Stimulated activated naive CD8-positive, alpha-beta T cell treated with anti-CD3 and anti-CD28 coated beads, Interleukin-15, amount 100 ng/mL, for 72 hours (primary cell): ENCODE results near the gene VEZF1.
A peak's percentile ranks its signal among the peaks of the same experiment; 100 is the strongest.

Experiments
- ATAC-seq: fragments of 150-1000 bp; cut with Tn5 transposase; 2 replicates; pipeline ENCODE4 v1.10.0; 2021; ENCODE audit warnings: mild to moderate bottlenecking, moderate library complexity
- DNase-seq, 2 donors: peaks; one replicate each; pipeline ENCODE4 v3.0.0; 2021 to 2022
- H3K27ac Mint-ChIP-seq, 2 donors: one replicate each; pipeline ENCODE4 v1.8.0; 2022; ENCODE audit warnings: mild to moderate bottlenecking in 2 of 2, mixed read lengths in 2 of 2, moderate library complexity in 2 of 2
- H3K27me3 Mint-ChIP-seq: one replicate; pipeline ENCODE4 v1.8.0; 2022; ENCODE audit warnings: mixed read lengths
- H3K4me1 Mint-ChIP-seq: one replicate; pipeline ENCODE4 v1.8.0; 2022; ENCODE audit warnings: mild to moderate bottlenecking, mixed read lengths
- H3K4me3 Mint-ChIP-seq, 2 donors: one replicate each; pipeline ENCODE4 v1.8.0; 2022; ENCODE audit warnings: mild to moderate bottlenecking in 2 of 2, mixed read lengths in 2 of 2, moderate library complexity in 1 of 2
- H3K9me3 Mint-ChIP-seq, 2 donors: one replicate each; pipeline ENCODE4 v1.8.0; 2022; ENCODE audit warnings: mixed read lengths in 2 of 2

The VEZF1 gene

GRCh38 chr17:58002973-58003372 lies 14.9 kb upstream of the VEZF1 start:
- Mint-ChIP-seq H3K27me3 (no peaks in the 10 kb centered on the region), H3K4me1 (peaks cover 71% of the 10 kb centered on the region), H3K4me3 (peak overlapping the region; percentile 89 to 100), H3K27ac (peak overlapping the region; percentile 62 to 67), H3K9me3 (no peaks in the 10 kb centered on the region)
- DNase-seq (no peak), ATAC-seq (no peak)

DNA sequence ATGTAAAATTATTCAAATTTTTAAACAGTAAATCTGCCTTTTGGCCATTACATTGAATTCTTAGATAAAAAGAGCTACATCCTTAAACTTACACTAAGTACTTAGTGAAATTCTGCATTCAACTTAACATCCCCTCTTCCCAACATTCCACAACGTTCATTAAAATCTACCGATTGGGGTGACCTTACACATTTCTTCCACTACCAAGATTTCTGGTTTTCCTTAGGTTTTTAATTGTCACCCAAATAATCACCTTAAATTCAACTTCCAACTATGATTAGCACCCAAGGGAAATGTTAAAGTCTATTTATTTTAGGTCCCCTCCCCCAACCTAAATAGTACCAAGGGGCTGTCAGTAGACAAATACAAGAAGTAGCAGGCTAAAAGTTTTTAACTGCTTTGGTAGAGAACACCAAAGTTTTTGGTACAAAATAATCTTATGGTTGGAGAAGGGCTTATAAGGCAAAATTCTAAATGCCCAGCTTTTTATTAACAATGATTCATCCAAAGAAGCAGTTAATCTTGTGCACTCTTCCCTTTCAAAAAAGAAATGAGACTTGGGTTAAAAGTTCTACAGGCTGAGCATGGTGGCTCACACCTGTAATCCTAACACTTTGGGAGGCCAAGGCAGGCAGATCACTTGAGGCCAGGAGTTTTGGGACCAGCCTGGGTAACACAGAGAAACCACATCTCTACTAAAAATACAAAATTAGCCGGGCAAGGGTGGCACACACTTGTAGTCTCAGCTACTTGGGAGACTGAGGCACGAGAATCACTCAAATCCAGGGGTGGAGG lies 14.3 kb upstream of the VEZF1 start:
- Mint-ChIP-seq H3K27me3 (no peaks in the 10 kb centered on the region), H3K4me1 (peaks cover 76% of the 10 kb centered on the region), H3K9me3 (no peaks in the 10 kb centered on the region), H3K4me3 (peak overlapping the region; percentile 89 to 100), H3K27ac (peak overlapping the region in 1 of 2 donors; percentile 62)
- ATAC-seq (no peak), DNase-seq (no peak)

DNA sequence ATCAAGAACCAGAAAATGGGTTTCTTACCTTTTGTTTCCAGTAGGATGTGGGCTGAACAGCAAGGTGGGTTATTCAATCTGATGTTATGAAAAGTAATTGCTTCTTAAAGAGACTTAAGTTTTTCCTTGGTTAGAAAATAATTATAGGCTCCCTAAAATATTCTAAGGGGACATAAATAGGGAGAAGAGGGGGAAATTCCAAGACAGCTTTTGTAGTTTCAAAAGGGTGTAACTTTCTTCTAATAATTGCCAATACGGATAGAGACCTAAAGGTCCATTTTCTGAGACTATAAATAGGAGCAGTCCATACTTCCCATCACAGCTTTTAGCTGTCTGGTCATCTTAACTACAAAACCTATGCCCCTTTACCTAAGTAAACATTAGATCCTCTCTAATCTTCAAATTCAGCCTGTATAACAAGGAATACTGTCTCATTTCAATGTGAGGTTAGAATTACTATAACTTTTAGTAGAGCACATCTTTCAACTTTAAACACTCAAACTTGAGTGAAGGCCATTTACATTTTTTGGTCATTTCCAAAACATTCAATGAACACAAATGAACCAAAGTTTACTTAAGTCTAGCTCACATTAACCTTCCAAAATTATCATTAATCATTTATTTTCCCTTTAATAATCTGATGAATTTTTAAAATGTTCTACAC lies 13.5 kb upstream of the VEZF1 start:
- Mint-ChIP-seq H3K27me3 (no peaks in the 10 kb centered on the region), H3K4me1 (peaks cover 83% of the 10 kb centered on the region), H3K27ac (peak overlapping the region in 1 of 2 donors; percentile 8), H3K4me3 (peak overlapping the region in 1 of 2 donors; percentile 42), H3K9me3 (no peaks in the 10 kb centered on the region)
- ATAC-seq (no peak), DNase-seq (no peak)

GRCh38 chr17:57999496-58000017 lies 11.5 kb upstream of the VEZF1 start:
- DNase-seq (no peak), ATAC-seq (peak; percentile 83)
- H3K4me3 Mint-ChIP-seq, result no peak overlapping the region
- peaks cover 90% of the 10 kb centered on the region for H3K4me1 Mint-ChIP-seq
- no peak overlapping the region for H3K27ac Mint-ChIP-seq
- H3K27me3 Mint-ChIP-seq, result no peaks in the 10 kb centered on the region
- H3K9me3 Mint-ChIP-seq, result no peaks in the 10 kb centered on the region

DNA sequence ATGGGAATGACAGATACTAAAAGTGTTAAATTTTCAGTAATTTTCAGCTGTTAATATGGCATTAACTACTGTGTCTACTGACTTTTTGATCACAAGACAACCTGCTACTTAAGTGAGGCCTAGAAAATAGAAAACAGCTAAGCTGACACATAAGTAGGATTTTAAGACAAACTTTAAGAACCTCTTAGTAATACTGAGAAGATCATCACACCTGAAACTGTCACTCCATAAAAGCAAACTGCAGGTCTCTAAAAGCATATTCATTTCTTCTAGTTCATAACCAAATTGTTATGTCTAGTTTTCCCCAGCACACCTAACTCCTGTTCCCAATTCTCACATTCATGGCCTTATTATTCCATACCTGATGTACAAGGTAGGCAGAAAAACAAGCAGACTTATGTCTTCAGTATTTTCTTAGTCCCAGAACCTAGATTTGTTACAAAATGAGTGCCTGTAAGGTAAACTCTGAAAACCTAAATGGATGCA lies 11.0 kb upstream of the VEZF1 start:
- ATAC-seq, result no peak
- H3K4me3 Mint-ChIP-seq, result no peak overlapping the region
- DNase-seq, result no peak
- no peaks in the 10 kb centered on the region for H3K9me3 Mint-ChIP-seq
- peaks cover 90% of the 10 kb centered on the region for H3K4me1 Mint-ChIP-seq
- no peak overlapping the region for H3K27ac Mint-ChIP-seq
- H3K27me3 Mint-ChIP-seq, result no peaks in the 10 kb centered on the region

GRCh38 chr17:57997085-57997809 lies 9.2 kb upstream of the VEZF1 start:
- Mint-ChIP-seq H3K9me3 (no peaks in the 10 kb centered on the region), H3K27ac (no peak overlapping the region), H3K4me3 (no peak overlapping the region), H3K27me3 (no peaks in the 10 kb centered on the region), H3K4me1 (peaks cover 85% of the 10 kb centered on the region)
- ATAC-seq, result no peak
- DNase-seq, result no peak

DNA sequence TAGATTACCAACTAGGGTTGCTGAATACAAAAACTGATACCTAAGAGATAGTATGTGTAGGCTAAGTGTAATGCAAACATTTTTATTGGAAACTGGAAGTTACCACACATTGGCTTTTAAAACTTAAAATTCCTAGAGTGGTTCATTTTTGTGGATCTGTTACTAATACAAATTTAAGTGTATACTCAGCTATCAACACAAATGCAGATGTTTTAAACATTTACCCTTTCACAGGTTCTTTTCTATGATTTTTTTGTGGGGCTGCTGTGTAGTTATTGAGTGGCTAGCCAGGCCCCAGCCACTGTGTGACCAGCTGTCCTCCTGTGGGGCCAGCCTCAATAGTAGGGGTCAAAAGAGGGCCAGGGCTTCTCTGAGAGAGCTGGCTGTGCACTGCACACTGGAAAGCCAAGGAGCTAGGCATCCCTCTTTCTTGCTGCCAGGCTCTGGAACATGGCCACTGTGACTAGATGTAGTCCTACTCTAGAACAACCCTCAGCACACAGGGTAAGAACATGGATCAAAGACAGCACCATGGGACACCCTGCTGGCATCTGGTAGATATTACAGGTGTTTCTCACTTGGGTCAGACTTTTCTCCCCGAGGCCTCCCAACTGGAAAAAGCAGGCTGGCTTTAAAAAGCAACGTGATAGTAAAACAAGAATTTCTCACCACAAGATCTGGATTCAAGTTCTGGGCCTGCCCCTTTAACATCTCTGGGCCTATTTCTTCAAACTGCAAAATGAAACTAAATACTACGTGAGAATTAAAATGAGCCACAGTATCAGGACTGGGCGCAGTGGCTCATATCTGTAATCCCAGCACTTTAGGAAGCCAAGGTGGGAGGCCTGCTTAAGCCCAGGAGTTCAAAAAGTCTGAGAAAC lies 7.3 kb upstream of the VEZF1 start:
- Mint-ChIP-seq H3K4me3 (peak overlapping the region; percentile 21 to 22), H3K9me3 (no peaks in the 10 kb centered on the region), H3K27me3 (no peaks in the 10 kb centered on the region), H3K27ac (peak overlapping the region; percentile 2 to 4), H3K4me1 (peaks cover 75% of the 10 kb centered on the region)
- peak; percentile 35 to 61 for DNase-seq
- peak; percentile 90 for ATAC-seq

DNA sequence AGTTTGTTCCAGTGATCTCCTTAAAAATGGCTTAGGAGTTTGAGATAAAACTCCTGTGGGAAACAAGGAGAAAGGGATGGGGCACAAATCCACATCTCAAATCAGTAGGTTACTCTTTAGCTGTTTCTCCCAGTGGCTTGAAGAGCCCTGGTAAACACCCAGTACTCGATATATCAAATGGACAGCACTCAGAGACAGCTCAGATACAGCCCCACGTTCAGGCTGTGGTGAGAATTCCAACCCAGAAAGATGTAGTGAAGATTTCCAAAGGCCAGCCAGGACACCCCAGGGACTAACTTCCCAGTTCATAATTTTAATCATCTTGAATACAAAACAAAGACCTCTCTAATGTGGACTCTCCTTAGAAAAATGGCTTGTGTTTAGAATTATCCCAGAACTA lies 6.4 kb upstream of the VEZF1 start:
- ATAC-seq, result no peak
- H3K27me3 Mint-ChIP-seq, result no peaks in the 10 kb centered on the region
- H3K27ac Mint-ChIP-seq, result no peak overlapping the region
- no peak overlapping the region for H3K4me3 Mint-ChIP-seq
- DNase-seq, result no peak
- peaks cover 74% of the 10 kb centered on the region for H3K4me1 Mint-ChIP-seq
- no peaks in the 10 kb centered on the region for H3K9me3 Mint-ChIP-seq

- peaks cover 74% of the 10 kb centered on the region for H3K4me1 Mint-ChIP-seq
- DNase-seq, result no peak
- H3K27ac Mint-ChIP-seq, result no peak overlapping the region
- ATAC-seq, result no peak
- H3K4me3 Mint-ChIP-seq, result no peak overlapping the region
- no peaks in the 10 kb centered on the region for H3K27me3 Mint-ChIP-seq
- H3K9me3 Mint-ChIP-seq, result no peaks in the 10 kb centered on the region
Measured at GRCh38 chr17:57993471-57994365, 5.7 kb upstream of the VEZF1 start.

DNA sequence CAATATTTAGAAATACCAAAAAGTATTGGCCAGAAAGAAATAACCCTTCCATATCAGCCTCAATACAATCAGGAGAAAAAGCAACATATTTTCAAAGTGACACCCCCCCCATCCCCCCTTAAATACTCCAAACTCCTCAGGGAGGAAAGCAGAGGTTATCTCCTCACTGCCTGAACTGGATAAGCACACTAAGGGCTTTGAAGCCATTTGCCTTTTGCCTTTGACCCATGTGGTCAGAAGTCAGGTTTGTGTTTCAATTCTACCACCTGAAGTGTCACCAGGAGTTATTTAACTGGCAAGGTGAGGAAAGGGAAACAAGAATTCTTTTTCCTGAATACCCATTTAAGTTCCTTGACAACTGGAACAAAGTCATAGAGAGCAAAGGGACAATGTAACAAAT lies 3.5 kb upstream of the VEZF1 start:
- no peak overlapping the region for H3K27ac Mint-ChIP-seq
- ATAC-seq, result no peak
- H3K4me1 Mint-ChIP-seq, result peaks cover 63% of the 10 kb centered on the region
- no peaks in the 10 kb centered on the region for H3K9me3 Mint-ChIP-seq
- H3K27me3 Mint-ChIP-seq, result no peaks in the 10 kb centered on the region
- no peak for DNase-seq
- no peak overlapping the region for H3K4me3 Mint-ChIP-seq

GRCh38 chr17:57990037-57990436 lies 2.0 kb upstream of the VEZF1 start:
- peak overlapping the region in 1 of 2 donors; percentile 7 for H3K27ac Mint-ChIP-seq
- H3K4me1 Mint-ChIP-seq, result peaks cover 63% of the 10 kb centered on the region
- no peak overlapping the region for H3K4me3 Mint-ChIP-seq

GRCh38 chr17:57988301-57989250 lies 522 bp upstream of the VEZF1 start:
- ATAC-seq (peak; percentile 82), DNase-seq (peak; percentile 74 to 75)
- peaks cover 63% of the 10 kb centered on the region for H3K4me1 Mint-ChIP-seq
- H3K27ac Mint-ChIP-seq, result peak overlapping the region; percentile 97 to 99
- H3K4me3 Mint-ChIP-seq, result peak overlapping the region; percentile 92
- no peaks in the 10 kb centered on the region for H3K27me3 Mint-ChIP-seq
- no peaks in the 10 kb centered on the region for H3K9me3 Mint-ChIP-seq

More at GRCh38 chr17:57990037-57990436, 2.0 kb upstream of the VEZF1 start:
- DNase-seq (no peak), ATAC-seq (no peak)
- H3K9me3 Mint-ChIP-seq, result no peaks in the 10 kb centered on the region
- H3K27me3 Mint-ChIP-seq, result no peaks in the 10 kb centered on the region
